Endothelial cell of umbilical vein (primary cell): ENCODE measurements around the gene IGFBP7.

Experiments used
- CTCF ChIP-seq, 2 donors: IDR thresholded peaks; 1 replicate in 1 of 2; 2 replicates in 1 of 2; pipeline ENCODE4 v1.5.1; 2011; ENCODE audit warnings: low read length in 2 of 2, mild to moderate bottlenecking in 2 of 2, moderate library complexity in 2 of 2, control low read depth in 1 of 2, inconsistent platforms in 1 of 2, low read depth in 1 of 2; ENCODE audit not compliant: insufficient read depth in 1 of 2; ENCODE audit errors: extremely low read depth in 1 of 2
- EZH2 ChIP-seq: IDR thresholded peaks from 2 replicates; pipeline ENCODE4 v1.6.1; 2012; ENCODE audit warnings: borderline replicate concordance, low read depth, mild to moderate bottlenecking, moderate library complexity, low read length, inconsistent platforms; ENCODE audit not compliant: severe bottlenecking
- FOS ChIP-seq: IDR thresholded peaks from 2 replicates; pipeline ENCODE4 v1.6.1; 2011; ENCODE audit warnings: mild to moderate bottlenecking, low read length, moderate library complexity, borderline replicate concordance; ENCODE audit not compliant: insufficient read depth
- GATA2 ChIP-seq: IDR thresholded peaks from 2 replicates; pipeline ENCODE4 v1.7.0; 2011; ENCODE audit warnings: low read depth, mild to moderate bottlenecking, moderate library complexity, mixed read lengths, low read length; ENCODE audit not compliant: insufficient read length, insufficient read depth
- JUN ChIP-seq: IDR thresholded peaks from 2 replicates; pipeline ENCODE4 v1.6.1; 2011; ENCODE audit warnings: borderline replicate concordance, low read depth; ENCODE audit not compliant: insufficient read length, insufficient read depth
- MAX ChIP-seq: IDR thresholded peaks from 2 replicates; pipeline ENCODE4 v1.6.1; 2011; ENCODE audit not compliant: insufficient read depth, insufficient read length
- MYC ChIP-seq: IDR thresholded peaks from one replicate; pipeline ENCODE4 v1.6.1; 2011; ENCODE audit warnings: mild to moderate bottlenecking, low read depth, low read length
- POLR2AphosphoS5 ChIP-seq: IDR thresholded peaks from 2 replicates; pipeline ENCODE4 v1.6.1; 2012; ENCODE audit warnings: low read depth, mild to moderate bottlenecking, control low read depth, low read length, moderate library complexity; ENCODE audit not compliant: insufficient read depth

GRCh38 chr4:57148831-57149505 lies 38.8 kb upstream of the IGFBP7 start:
- no peak for TF ChIP-seq CTCF (IDR thresholded peaks at IDR 0.05; ENCODE audit: extremely low read depth in 1 of 2, insufficient read depth in 1 of 2, low read depth in 1 of 2, low read length in 2 of 2)
- TF ChIP-seq EZH2, result no peak
- no peak for TF ChIP-seq POLR2AphosphoS5
- no peak for TF ChIP-seq GATA2
- no peak for TF ChIP-seq JUN
- TF ChIP-seq MYC, result no peak
- TF ChIP-seq FOS, result peak; percentile 45
- no peak for TF ChIP-seq MAX
